GM23338 (cell line): ENCODE measurements around the gene RPS6KB1. TPM values are rescaled to one million over a fixed set of nuclear protein-coding genes. Genes with fewer than 3 reads are reported as not detected.
"Not testable (repeated sequence)": the region's sequence is repeated elsewhere in the genome, so short reads cannot be mapped to it uniquely, and the experiment has no call there.

Experiments
- ATAC-seq: fragments of 200-7000 bp; cut with Tn5 transposase; 3 replicates; pipeline ENCODE4 v1.9.1; 2020
- DNase-seq: peaks from one replicate; pipeline ENCODE4 v3.0.0-alpha.2; 2015; ENCODE audit warnings: low spot score
- H2AFZ ChIP-seq: fragments of 200-600 bp; sonication (generic); 2 replicates; pipeline ENCODE4 v1.8.0; 2016; ENCODE audit warnings: antibody characterized with exemption, mild to moderate bottlenecking, moderate library complexity
- H3F3A ChIP-seq: fragments of 200-600 bp; sonication (generic); replicated peaks from 2 replicates; pipeline ENCODE4 v1.8.0; 2017; ENCODE audit warnings: antibody characterized with exemption, mixed run types, low read depth
- H3K27ac ChIP-seq: fragments of 200-600 bp; sonication (generic); 2 replicates; pipeline ENCODE4 v1.6.1; 2016; ENCODE audit warnings: low read depth
- H3K27me3 ChIP-seq: fragments of 200-600 bp; sonication (generic); 2 replicates; pipeline ENCODE4 v1.8.0; 2016; ENCODE audit warnings: mild to moderate bottlenecking, mixed run types, moderate library complexity; ENCODE audit not compliant: insufficient read depth
- H3K36me3 ChIP-seq: fragments of 200-600 bp; sonication (generic); 2 replicates; pipeline ENCODE4 v1.8.0; 2016; ENCODE audit warnings: mild to moderate bottlenecking; ENCODE audit not compliant: insufficient read depth
- H3K4me1 ChIP-seq: fragments of 200-600 bp; sonication (generic); 2 replicates; pipeline ENCODE4 v1.8.0; 2016; ENCODE audit warnings: mild to moderate bottlenecking, moderate library complexity; ENCODE audit not compliant: insufficient read depth
- H3K4me2 ChIP-seq: fragments of 200-600 bp; sonication (generic); 2 replicates; pipeline ENCODE4 v1.7.1; 2017; ENCODE audit warnings: mixed run types
- H3K4me3 ChIP-seq: fragments of 200-600 bp; sonication (generic); 2 replicates; pipeline ENCODE4 v1.6.1; 2016; ENCODE audit warnings: mixed run types
- H3K79me2 ChIP-seq: fragments of 200-600 bp; sonication (generic); replicated peaks from 2 replicates; pipeline ENCODE4 v1.8.0; 2017; ENCODE audit warnings: mild to moderate bottlenecking; ENCODE audit not compliant: insufficient read depth
- H3K9me2 ChIP-seq: fragments of 200-600 bp; sonication (generic); 2 replicates; pipeline ENCODE4 v1.8.0; 2017; ENCODE audit not compliant: insufficient read depth
- H4K20me1 ChIP-seq: fragments of 200-600 bp; sonication (generic); replicated peaks from 2 replicates; pipeline ENCODE4 v1.8.0; 2017; ENCODE audit warnings: mild to moderate bottlenecking; ENCODE audit not compliant: insufficient read depth
- H3K27ac Mint-ChIP-seq: 2 replicates; pipeline ENCODE4 v1.8.0; 2020; ENCODE audit warnings: inconsistent platforms, mild to moderate bottlenecking, moderate library complexity, mixed read lengths
- H3K27me3 Mint-ChIP-seq: 3 replicates; pipeline ENCODE4 v1.8.0; 2022; ENCODE audit warnings: low read depth, mild to moderate bottlenecking, moderate library complexity, mixed read lengths, inconsistent platforms; ENCODE audit not compliant: insufficient read depth, poor library complexity
- H3K36me3 Mint-ChIP-seq: 3 replicates; pipeline ENCODE4 v1.8.0; 2021; ENCODE audit warnings: low read depth, mild to moderate bottlenecking, inconsistent platforms, moderate library complexity, mixed read lengths
- H3K4me1 Mint-ChIP-seq: 3 replicates; pipeline ENCODE4 v1.8.0; 2020; ENCODE audit warnings: mild to moderate bottlenecking, inconsistent platforms, mixed read lengths
- H3K4me3 Mint-ChIP-seq: 3 replicates; pipeline ENCODE4 v1.8.0; 2021; ENCODE audit warnings: moderate library complexity, mild to moderate bottlenecking, inconsistent platforms, mixed read lengths
- H3K9me3 Mint-ChIP-seq: 3 replicates; pipeline ENCODE4 v1.8.0; 2020; ENCODE audit warnings: moderate library complexity, mild to moderate bottlenecking, inconsistent platforms, mixed read lengths
- EZH2 ChIP-seq: fragments of 200-600 bp; sonication (generic); IDR thresholded peaks from one replicate; pipeline ENCODE4 v1.8.0; 2017; ENCODE audit warnings: antibody characterized with exemption, mild to moderate bottlenecking, low read depth; ENCODE audit not compliant: unreplicated experiment
- EZH2phosphoT487 ChIP-seq: fragments of 200-600 bp; sonication (generic); IDR thresholded peaks from one replicate; pipeline ENCODE4 v1.8.1; 2018; ENCODE audit warnings: antibody characterized with exemption; ENCODE audit not compliant: unreplicated experiment
- JUNB ChIP-seq: IDR thresholded peaks from one replicate; pipeline ENCODE4 v1.6.1; 2016; ENCODE audit warnings: antibody characterized with exemption; ENCODE audit not compliant: unreplicated experiment
- POLR2AphosphoS5 ChIP-seq: IDR thresholded peaks from 2 replicates; pipeline ENCODE4 v1.6.1; 2016; ENCODE audit warnings: antibody characterized with exemption, low read depth
- ZNF114 ChIP-seq: fragments of 250-450 bp; sonication (Bioruptor Pico); IDR thresholded peaks from 2 replicates; pipeline ENCODE4 v1.5.0; 2020; ENCODE audit warnings: mild to moderate bottlenecking, moderate library complexity
- polyA plus RNA-seq: library from polyadenylated mRNA; unstranded; fragments of >200 nt; fragmentation: Nextera tagmentation; extraction: Ambion mirVana; gene quantifications from 2 replicates; pipeline ENCODE4 v1.2.1, GENCODE V29; 2016
- total RNA-seq: library from RNA; depleted of rRNA; stranded (reverse); fragments of >200 nt; shearing (Covaris generic); gene quantifications from 2 replicates; pipeline ENCODE4 v1.2.3, GENCODE V29; 2014
- TF ChIP-seq, protein P1 (sequence below): fragments of 250-450 bp; sonication (Bioruptor Pico); IDR thresholded peaks from 2 replicates; pipeline ENCODE4 v1.5.0; 2020; ENCODE audit warnings: mild to moderate bottlenecking, moderate library complexity

The RPS6KB1 gene
- total and polyA plus RNA-seq, 2 experiments from 2014 or later: 19.5 to 21.7 TPM

DNA sequence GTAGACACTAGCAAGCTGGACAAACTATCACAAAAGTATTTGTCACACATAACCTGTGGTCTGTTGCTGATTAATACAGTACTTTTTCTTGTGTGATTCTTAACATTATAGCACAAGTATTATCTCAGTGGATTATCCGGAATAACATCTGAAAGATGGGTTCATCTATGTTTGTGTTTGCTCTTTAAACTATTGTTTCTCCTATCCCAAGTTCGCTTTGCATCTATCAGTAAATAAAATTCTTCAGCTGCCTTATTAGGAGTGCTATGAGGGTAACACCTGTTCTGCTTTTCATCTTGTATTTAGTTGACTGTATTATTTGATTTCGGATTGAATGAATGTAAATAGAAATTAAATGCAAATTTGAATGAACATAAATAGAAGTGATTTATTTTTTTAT is 57.1 kb downstream of the RPS6KB1 start:
- H3K4me1 Mint-ChIP-seq: no peaks in the 10 kb centered on the region
- no peaks in the 10 kb centered on the region for H3F3A ChIP-seq
- no peaks in the 10 kb centered on the region for H3K9me3 Mint-ChIP-seq
- no peak overlapping the region for H3K27ac ChIP-seq
- no peak for DNase-seq
- H3K4me3 Mint-ChIP-seq: no peak overlapping the region
- no peaks in the 10 kb centered on the region for H3K36me3 ChIP-seq
- ATAC-seq: no peak
- H3K9me2 ChIP-seq: no peaks in the 10 kb centered on the region
- H3K4me3 ChIP-seq: no peak overlapping the region
- no peak overlapping the region for H3K27ac Mint-ChIP-seq
- TF ChIP-seq ZNF114: no peak
- TF ChIP-seq EZH2: no peak
- H4K20me1 ChIP-seq: no peaks in the 10 kb centered on the region
- no peaks in the 10 kb centered on the region for H3K4me1 ChIP-seq
- H3K79me2 ChIP-seq: no peaks in the 10 kb centered on the region
- peaks cover 2% of the 10 kb centered on the region for H3K27me3 Mint-ChIP-seq
- H3K4me2 ChIP-seq: no peak overlapping the region
- H2AFZ ChIP-seq: no peak overlapping the region
- no peaks in the 10 kb centered on the region for H3K27me3 ChIP-seq
- H3K36me3 Mint-ChIP-seq: peaks cover 10% of the 10 kb centered on the region; the same call in 1 of the 3 replicates

DNA sequence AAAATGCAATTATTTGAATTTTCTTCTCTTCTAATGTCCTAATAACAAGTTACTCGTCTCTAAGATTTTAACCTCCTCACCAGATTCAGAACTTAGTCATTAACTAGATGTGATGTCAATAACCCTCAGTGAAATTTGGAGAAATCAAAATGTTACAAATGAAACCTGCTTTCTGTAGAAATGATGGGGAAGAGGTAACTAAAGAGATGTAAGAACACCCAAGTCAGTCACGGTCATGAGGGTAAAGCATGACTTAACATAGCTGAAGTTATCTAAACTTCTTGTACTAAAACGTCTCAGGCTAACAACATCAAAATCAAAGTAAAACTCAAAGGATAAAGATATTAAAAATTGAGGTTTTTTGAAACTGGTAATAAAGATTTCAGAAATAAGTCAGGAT is 61.9 kb downstream of the RPS6KB1 start:
- Histone ChIP-seq H3K9me2 (no peaks in the 10 kb centered on the region), H3K4me1 (no peaks in the 10 kb centered on the region), H3K27me3 (no peaks in the 10 kb centered on the region), H3K79me2 (no peaks in the 10 kb centered on the region), H3K27ac (no peak overlapping the region), H3K4me2 (no peak overlapping the region), H4K20me1 (no peaks in the 10 kb centered on the region), H3K4me3 (no peak overlapping the region), H3F3A (no peaks in the 10 kb centered on the region), H2AFZ (no peak overlapping the region), H3K36me3 (no peaks in the 10 kb centered on the region)
- Mint-ChIP-seq H3K27ac (no peak overlapping the region), H3K4me1 (no peaks in the 10 kb centered on the region), H3K27me3 (peaks cover 2% of the 10 kb centered on the region), H3K4me3 (no peak overlapping the region), H3K36me3 (no peaks in the 10 kb centered on the region), H3K9me3 (no peaks in the 10 kb centered on the region)
- ATAC-seq (no peak), DNase-seq (no peak)
- TF ChIP-seq EZH2: no peak

DNA sequence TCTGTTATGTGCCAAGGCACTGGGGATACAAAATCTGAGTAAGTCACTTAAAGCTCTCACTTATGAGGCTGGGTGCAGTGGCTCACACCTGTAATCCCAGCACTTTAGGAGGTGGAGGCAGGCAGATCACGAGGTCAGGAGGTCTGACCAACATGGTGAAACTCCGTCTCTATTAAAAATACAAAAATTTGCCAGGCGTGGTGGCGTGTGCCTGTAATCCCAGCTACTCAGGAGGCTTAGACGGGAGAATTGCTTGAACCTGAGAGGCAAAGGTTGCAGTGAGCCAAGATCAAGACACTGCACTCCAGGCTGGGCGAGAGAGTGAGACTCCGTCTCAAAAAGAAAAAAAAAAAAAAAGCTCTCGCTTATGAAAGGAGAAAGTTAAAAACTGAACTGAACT is 66.7 kb downstream of the RPS6KB1 start:
- H3K4me1 Mint-ChIP-seq: not testable (repeated sequence)

DNA sequence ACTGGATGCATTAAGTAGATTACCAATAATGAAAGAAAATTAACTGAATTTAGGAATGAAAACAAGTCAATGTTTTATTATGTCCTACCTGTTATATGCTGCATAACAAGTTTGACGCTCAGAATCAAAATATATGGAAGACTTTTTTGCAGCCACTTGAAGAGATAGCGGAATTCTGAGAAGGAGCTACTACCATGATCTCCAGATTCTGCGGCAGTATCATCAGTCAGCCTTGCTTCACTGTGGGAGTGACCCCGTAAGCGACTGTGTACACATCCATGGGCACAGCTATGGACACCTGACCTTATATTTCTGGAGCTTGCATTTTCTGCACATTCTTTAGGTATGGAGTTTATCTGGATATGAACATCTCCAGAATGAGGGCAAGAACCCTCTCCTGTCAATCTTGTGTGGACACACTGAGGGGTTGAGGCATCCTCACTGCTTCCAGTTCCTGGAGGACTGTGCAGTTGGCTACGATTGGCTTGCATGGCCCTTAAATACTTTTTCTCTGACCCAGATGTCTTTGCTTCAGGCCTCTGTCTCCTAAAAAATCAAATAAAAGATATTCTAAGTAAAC is 69.9 kb downstream of the RPS6KB1 start:
- peaks cover 15% of the 10 kb centered on the region for H3K27me3 Mint-ChIP-seq
- no peaks in the 10 kb centered on the region; the same call in 2 of the 3 replicates for H3K9me3 Mint-ChIP-seq
- no peak overlapping the region for H2AFZ ChIP-seq
- no peak overlapping the region for H3K4me3 ChIP-seq
- DNase-seq (no peak), ATAC-seq (no peak)
- H3K27ac Mint-ChIP-seq: no peak overlapping the region
- H3K9me2 ChIP-seq: no peaks in the 10 kb centered on the region
- no peak overlapping the region for H3K27ac ChIP-seq
- peaks cover 7% of the 10 kb centered on the region; the same call in 1 of the 2 replicates for H3F3A ChIP-seq
- H3K4me2 ChIP-seq: no peak overlapping the region
- no peaks in the 10 kb centered on the region for H4K20me1 ChIP-seq
- no peaks in the 10 kb centered on the region for H3K36me3 ChIP-seq
- no peaks in the 10 kb centered on the region for H3K4me1 ChIP-seq
- no peak overlapping the region for H3K4me3 Mint-ChIP-seq
- peaks cover 20% of the 10 kb centered on the region for H3K27me3 ChIP-seq
- no peaks in the 10 kb centered on the region for H3K36me3 Mint-ChIP-seq
- no peaks in the 10 kb centered on the region for H3K79me2 ChIP-seq
- peaks cover 6% of the 10 kb centered on the region; the same call in 2 of the 3 replicates for H3K4me1 Mint-ChIP-seq
- TF ChIP-seq JUNB (no peak), EZH2 (no peak), EZH2phosphoT487 (no peak), ZNF114 (no peak), POLR2AphosphoS5 (no peak)
- TF ChIP-seq, protein P1, sequence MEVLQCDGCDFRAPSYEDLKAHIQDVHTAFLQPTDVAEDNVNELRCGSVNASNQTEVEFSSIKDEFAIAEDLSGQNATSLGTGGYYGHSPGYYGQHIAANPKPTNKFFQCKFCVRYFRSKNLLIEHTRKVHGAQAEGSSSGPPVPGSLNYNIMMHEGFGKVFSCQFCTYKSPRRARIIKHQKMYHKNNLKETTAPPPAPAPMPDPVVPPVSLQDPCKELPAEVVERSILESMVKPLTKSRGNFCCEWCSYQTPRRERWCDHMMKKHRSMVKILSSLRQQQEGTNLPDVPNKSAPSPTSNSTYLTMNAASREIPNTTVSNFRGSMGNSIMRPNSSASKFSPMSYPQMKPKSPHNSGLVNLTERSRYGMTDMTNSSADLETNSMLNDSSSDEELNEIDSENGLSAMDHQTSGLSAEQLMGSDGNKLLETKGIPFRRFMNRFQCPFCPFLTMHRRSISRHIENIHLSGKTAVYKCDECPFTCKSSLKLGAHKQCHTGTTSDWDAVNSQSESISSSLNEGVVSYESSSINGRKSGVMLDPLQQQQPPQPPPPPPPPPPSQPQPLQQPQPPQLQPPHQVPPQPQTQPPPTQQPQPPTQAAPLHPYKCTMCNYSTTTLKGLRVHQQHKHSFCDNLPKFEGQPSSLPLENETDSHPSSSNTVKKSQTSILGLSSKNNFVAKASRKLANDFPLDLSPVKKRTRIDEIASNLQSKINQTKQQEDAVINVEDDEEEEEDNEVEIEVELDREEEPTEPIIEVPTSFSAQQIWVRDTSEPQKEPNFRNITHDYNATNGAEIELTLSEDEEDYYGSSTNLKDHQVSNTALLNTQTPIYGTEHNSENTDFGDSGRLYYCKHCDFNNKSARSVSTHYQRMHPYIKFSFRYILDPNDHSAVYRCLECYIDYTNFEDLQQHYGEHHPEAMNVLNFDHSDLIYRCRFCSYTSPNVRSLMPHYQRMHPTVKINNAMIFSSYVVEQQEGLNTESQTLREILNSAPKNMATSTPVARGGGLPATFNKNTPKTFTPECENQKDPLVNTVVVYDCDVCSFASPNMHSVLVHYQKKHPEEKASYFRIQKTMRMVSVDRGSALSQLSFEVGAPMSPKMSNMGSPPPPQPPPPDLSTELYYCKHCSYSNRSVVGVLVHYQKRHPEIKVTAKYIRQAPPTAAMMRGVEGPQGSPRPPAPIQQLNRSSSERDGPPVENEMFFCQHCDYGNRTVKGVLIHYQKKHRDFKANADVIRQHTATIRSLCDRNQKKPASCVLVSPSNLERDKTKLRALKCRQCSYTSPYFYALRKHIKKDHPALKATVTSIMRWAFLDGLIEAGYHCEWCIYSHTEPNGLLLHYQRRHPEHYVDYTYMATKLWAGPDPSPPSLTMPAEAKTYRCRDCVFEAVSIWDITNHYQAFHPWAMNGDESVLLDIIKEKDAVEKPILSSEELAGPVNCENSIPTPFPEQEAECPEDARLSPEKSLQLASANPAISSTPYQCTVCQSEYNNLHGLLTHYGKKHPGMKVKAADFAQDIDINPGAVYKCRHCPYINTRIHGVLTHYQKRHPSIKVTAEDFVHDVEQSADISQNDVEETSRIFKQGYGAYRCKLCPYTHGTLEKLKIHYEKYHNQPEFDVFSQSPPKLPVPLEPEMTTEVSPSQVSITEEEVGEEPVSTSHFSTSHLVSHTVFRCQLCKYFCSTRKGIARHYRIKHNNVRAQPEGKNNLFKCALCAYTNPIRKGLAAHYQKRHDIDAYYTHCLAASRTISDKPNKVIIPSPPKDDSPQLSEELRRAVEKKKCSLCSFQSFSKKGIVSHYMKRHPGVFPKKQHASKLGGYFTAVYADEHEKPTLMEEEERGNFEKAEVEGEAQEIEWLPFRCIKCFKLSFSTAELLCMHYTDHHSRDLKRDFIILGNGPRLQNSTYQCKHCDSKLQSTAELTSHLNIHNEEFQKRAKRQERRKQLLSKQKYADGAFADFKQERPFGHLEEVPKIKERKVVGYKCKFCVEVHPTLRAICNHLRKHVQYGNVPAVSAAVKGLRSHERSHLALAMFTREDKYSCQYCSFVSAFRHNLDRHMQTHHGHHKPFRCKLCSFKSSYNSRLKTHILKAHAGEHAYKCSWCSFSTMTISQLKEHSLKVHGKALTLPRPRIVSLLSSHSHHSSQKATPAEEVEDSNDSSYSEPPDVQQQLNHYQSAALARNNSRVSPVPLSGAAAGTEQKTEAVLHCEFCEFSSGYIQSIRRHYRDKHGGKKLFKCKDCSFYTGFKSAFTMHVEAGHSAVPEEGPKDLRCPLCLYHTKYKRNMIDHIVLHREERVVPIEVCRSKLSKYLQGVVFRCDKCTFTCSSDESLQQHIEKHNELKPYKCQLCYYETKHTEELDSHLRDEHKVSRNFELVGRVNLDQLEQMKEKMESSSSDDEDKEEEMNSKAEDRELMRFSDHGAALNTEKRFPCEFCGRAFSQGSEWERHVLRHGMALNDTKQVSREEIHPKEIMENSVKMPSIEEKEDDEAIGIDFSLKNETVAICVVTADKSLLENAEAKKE: no peak

More for the DNA sequence above, 66.7 kb downstream of the RPS6KB1 start:
- not testable (repeated sequence) for H3K4me3 Mint-ChIP-seq, H3F3A ChIP-seq, H3K4me2 ChIP-seq, H3K4me3 ChIP-seq, DNase-seq, H3K27ac ChIP-seq, H3K36me3 ChIP-seq, H2AFZ ChIP-seq, H3K4me1 ChIP-seq, H3K36me3 Mint-ChIP-seq, H3K9me2 ChIP-seq, ATAC-seq, H3K79me2 ChIP-seq, H4K20me1 ChIP-seq, H3K9me3 Mint-ChIP-seq, H3K27ac Mint-ChIP-seq
- peaks cover 11% of the 10 kb centered on the region for H3K27me3 Mint-ChIP-seq
- peaks cover 20% of the 10 kb centered on the region for H3K27me3 ChIP-seq
